ENCODE data around the gene LRIT2. TPM values are rescaled to one million over a fixed set of nuclear protein-coding genes. Genes with fewer than 3 reads are reported as not detected.
"Not testable (repeated sequence)": the region's sequence is repeated elsewhere in the genome, so short reads cannot be mapped to it uniquely, and the experiment has no call there.

LRIT2 gene
- polyA plus RNA-seq, 6 donors from 2014 or later: not detected

- DNase-seq: no peak
- ATAC-seq (ENCODE audit: low read depth in 2 of 2): no peak
- H3K27me3 Mint-ChIP-seq: peaks cover 52 to 73% (median 60%) of the 10 kb centered on the region in 3 donors
- no peaks in the 10 kb centered on the region for H3K36me3 Mint-ChIP-seq
- peaks cover 4 to 5% (median 5%) of the 10 kb centered on the region in 3 donors for H3K4me1 Mint-ChIP-seq
- no peaks in the 10 kb centered on the region for H3K9me3 Mint-ChIP-seq
- peak overlapping the region in 1 of 6 donors; percentile 44 for H3K27ac Mint-ChIP-seq
- peak overlapping the region in 4 of 8 donors; percentile 40 to 77 (median 70) for H3K4me3 Mint-ChIP-seq
These were observed 29.3 kb downstream of the LRIT2 start for GRCh38 chr10:84196083-84196482.

- Mint-ChIP-seq H3K9me3 (no peaks in the 10 kb centered on the region), H3K27me3 (peaks cover 53 to 67% (median 65%) of the 10 kb centered on the region in 3 donors), H3K27ac (peak overlapping the region in 1 of 6 donors; percentile 27), H3K4me1 (peaks cover 4 to 5% (median 5%) of the 10 kb centered on the region in 3 donors), H3K36me3 (no peaks in the 10 kb centered on the region), H3K4me3 (peak overlapping the region in 7 of 8 donors; percentile 25 to 77 (median 61))
- no peak for ATAC-seq (ENCODE audit: low read depth in 2 of 2)
- DNase-seq: no peak
These were observed 30.1 kb downstream of the LRIT2 start for GRCh38 chr10:84195044-84195830.

- no peak within 1 kb of the TSS for H3K27ac Mint-ChIP-seq
- DNase-seq: peak; percentile 20
- H3K4me1 Mint-ChIP-seq: peaks cover 4 to 5% (median 5%) of the 10 kb centered on the region in 3 donors
- H3K27me3 Mint-ChIP-seq: peaks cover 53 to 65% (median 65%) of the 10 kb centered on the region in 3 donors
- H3K9me3 Mint-ChIP-seq: no peaks in the 10 kb centered on the region
- H3K4me3 Mint-ChIP-seq: peak within 1 kb of the TSS; percentile 25 to 82 (median 70)
- peak; percentile 50 to 73 for ATAC-seq (ENCODE audit: low read depth in 2 of 2)
- H3K36me3 Mint-ChIP-seq: no peaks in the 10 kb centered on the region
These were observed 30.8 kb downstream of the LRIT2 start, which contains the start of gene CDHR1 for GRCh38 chr10:84194424-84195043. TSS of gene CDHR1 (plus strand) at chr10:84194537. CDS start at chr10:84194761, 224 bp downstream.

GRCh38 chr10:84193846-84194423, 31.4 kb downstream of the LRIT2 start:
- Mint-ChIP-seq H3K36me3 (no peaks in the 10 kb centered on the region), H3K4me1 (peaks cover 4 to 5% (median 5%) of the 10 kb centered on the region in 3 donors), H3K4me3 (peak overlapping the region in 6 of 8 donors; percentile 50 to 82 (median 69)), H3K27ac (no peak overlapping the region), H3K27me3 (peaks cover 49 to 65% (median 65%) of the 10 kb centered on the region in 3 donors), H3K9me3 (no peaks in the 10 kb centered on the region)
- ATAC-seq (ENCODE audit: low read depth in 2 of 2) (no peak), DNase-seq (no peak)

GRCh38 chr10:84193327-84193726, 32.0 kb downstream of the LRIT2 start:
- DNase-seq (no peak), ATAC-seq (ENCODE audit: low read depth in 2 of 2) (no peak)
- peaks cover 4 to 5% (median 5%) of the 10 kb centered on the region in 3 donors for H3K4me1 Mint-ChIP-seq
- peak overlapping the region in 3 of 8 donors; percentile 6 to 74 (median 64) for H3K4me3 Mint-ChIP-seq
- peaks cover 46 to 62% (median 60%) of the 10 kb centered on the region in 3 donors for H3K27me3 Mint-ChIP-seq
- H3K27ac Mint-ChIP-seq: no peak overlapping the region
- no peaks in the 10 kb centered on the region for H3K9me3 Mint-ChIP-seq
- H3K36me3 Mint-ChIP-seq: no peaks in the 10 kb centered on the region

GRCh38 chr10:84191106-84191505, 34.2 kb downstream of the LRIT2 start:
- no peak overlapping the region for H3K4me3 Mint-ChIP-seq
- H3K4me1 Mint-ChIP-seq: peaks cover 4 to 5% (median 5%) of the 10 kb centered on the region in 3 donors
- DNase-seq (no peak), ATAC-seq (ENCODE audit: low read depth in 2 of 2) (no peak)
- no peak overlapping the region for H3K27ac Mint-ChIP-seq
- H3K9me3 Mint-ChIP-seq: no peaks in the 10 kb centered on the region
- peaks cover 28 to 41% (median 40%) of the 10 kb centered on the region in 3 donors for H3K27me3 Mint-ChIP-seq
- H3K36me3 Mint-ChIP-seq: no peaks in the 10 kb centered on the region

- Mint-ChIP-seq H3K4me1 (peaks cover 4 to 5% (median 4%) of the 10 kb centered on the region in 3 donors), H3K27ac (peak overlapping the region in 1 of 6 donors; percentile 17), H3K9me3 (no peaks in the 10 kb centered on the region), H3K36me3 (no peaks in the 10 kb centered on the region), H3K4me3 (no peak overlapping the region), H3K27me3 (peaks cover 26 to 37% (median 35%) of the 10 kb centered on the region in 3 donors)
- ATAC-seq (ENCODE audit: low read depth in 2 of 2) (no peak), DNase-seq (no peak)
These were observed 34.7 kb downstream of the LRIT2 start for GRCh38 chr10:84190621-84191020.

GRCh38 chr10:84188815-84189214, 36.5 kb downstream of the LRIT2 start:
- no peaks in the 10 kb centered on the region for H3K36me3 Mint-ChIP-seq
- H3K27ac Mint-ChIP-seq: no peak overlapping the region
- H3K4me1 Mint-ChIP-seq: peaks cover 0 to 5% (median 0%) of the 10 kb centered on the region in 3 donors
- peaks cover 21 to 37% (median 36%) of the 10 kb centered on the region in 3 donors for H3K27me3 Mint-ChIP-seq
- DNase-seq (no peak), ATAC-seq (ENCODE audit: low read depth in 2 of 2) (no peak)
- no peak overlapping the region for H3K4me3 Mint-ChIP-seq
- H3K9me3 Mint-ChIP-seq: no peaks in the 10 kb centered on the region

GRCh38 chr10:84185526-84186175, 39.7 kb downstream of the LRIT2 start:
- Mint-ChIP-seq H3K27ac (no peak overlapping the region), H3K4me3 (no peak overlapping the region), H3K36me3 (no peaks in the 10 kb centered on the region), H3K9me3 (peaks cover 0 to 2% (median 0%) of the 10 kb centered on the region in 7 donors), H3K27me3 (peaks cover 0 to 8% (median 5%) of the 10 kb centered on the region in 3 donors), H3K4me1 (peaks cover 0 to 5% (median 0%) of the 10 kb centered on the region in 3 donors)
- no peak for ATAC-seq (ENCODE audit: low read depth in 2 of 2)
- DNase-seq: no peak

GRCh38 chr10:84184517-84184916, 40.8 kb downstream of the LRIT2 start:
- H3K27me3 Mint-ChIP-seq: peaks cover 0 to 8% (median 5%) of the 10 kb centered on the region in 3 donors
- DNase-seq (no peak), ATAC-seq (ENCODE audit: low read depth in 2 of 2) (no peak)
- no peak overlapping the region for H3K27ac Mint-ChIP-seq
- no peak overlapping the region for H3K4me3 Mint-ChIP-seq
- H3K36me3 Mint-ChIP-seq: no peaks in the 10 kb centered on the region
- peaks cover 0 to 2% (median 0%) of the 10 kb centered on the region in 7 donors for H3K9me3 Mint-ChIP-seq
- peaks cover 0 to 5% (median 0%) of the 10 kb centered on the region in 3 donors for H3K4me1 Mint-ChIP-seq

- Mint-ChIP-seq H3K4me1 (peaks cover 3 to 8% (median 3%) of the 10 kb centered on the region in 3 donors), H3K4me3 (no peak overlapping the region), H3K9me3 (peaks cover 0 to 2% (median 0%) of the 10 kb centered on the region in 7 donors), H3K36me3 (no peaks in the 10 kb centered on the region), H3K27ac (peak overlapping the region in 1 of 6 donors; percentile 24), H3K27me3 (peaks cover 0 to 8% (median 5%) of the 10 kb centered on the region in 3 donors)
- ATAC-seq (ENCODE audit: low read depth in 2 of 2) (no peak), DNase-seq (no peak)
These were observed 43.7 kb downstream of the LRIT2 start for GRCh38 chr10:84181631-84182030.

GRCh38 chr10:84180386-84180785, 45.0 kb downstream of the LRIT2 start:
- not testable (repeated sequence) for ATAC-seq (ENCODE audit: low read depth in 2 of 2); H3K9me3 Mint-ChIP-seq; H3K36me3 Mint-ChIP-seq; DNase-seq; H3K4me3 Mint-ChIP-seq; H3K27me3 Mint-ChIP-seq; H3K27ac Mint-ChIP-seq
- peaks cover 4 to 11% (median 5%) of the 10 kb centered on the region in 3 donors for H3K4me1 Mint-ChIP-seq

Measured in naive B cell (primary cell).